HG03135 (cell line): ENCODE measurements around the gene GDF3.
"Not testable (repeated sequence)": the region's sequence is repeated elsewhere in the genome, so short reads cannot be mapped to it uniquely, and the experiment has no call there.

Experiments
- ATAC-seq: cut with Tn5 transposase; IDR thresholded peaks from one replicate; pipeline ENCODE4 v1.9.1; 2021; ENCODE audit warnings: mild to moderate bottlenecking, moderate library complexity; ENCODE audit not compliant: unreplicated experiment

The GDF3 gene

DNA sequence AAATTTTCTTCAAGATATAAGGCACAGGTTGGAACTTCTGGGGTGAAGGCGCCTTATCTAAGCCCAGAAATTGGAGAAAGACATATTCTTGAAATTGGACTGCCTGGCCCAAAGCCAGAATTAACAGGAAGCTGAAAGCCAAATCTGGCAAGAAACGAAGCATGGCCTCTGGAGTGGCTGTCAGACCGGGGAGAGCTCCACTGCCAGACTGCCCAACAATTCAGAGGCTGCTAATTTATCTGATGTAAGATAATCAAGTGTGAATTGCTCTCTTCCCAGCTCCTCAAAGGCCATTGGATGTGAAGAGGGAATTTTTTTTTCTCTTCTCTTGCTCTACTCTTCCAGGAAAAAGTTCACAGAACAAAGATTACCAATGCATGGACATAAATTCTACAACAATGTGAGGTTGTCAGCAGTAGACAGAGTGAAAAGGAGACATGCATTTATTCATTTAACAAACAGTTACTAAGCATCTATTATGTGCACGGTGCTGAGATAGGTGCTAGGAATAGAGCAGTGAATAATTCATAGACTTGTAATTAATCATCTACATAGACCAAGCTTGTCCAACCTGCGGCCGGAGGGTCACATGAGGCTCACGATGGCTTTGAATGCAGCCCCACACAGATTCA is at the start of gene GDF3:
Gene GDF3, minus strand, starts transcription at position 210 of the 632 bp plus-strand sequence. Its CDS starts 47 bp downstream, at position 163.
- ATAC-seq = no peak

DNA sequence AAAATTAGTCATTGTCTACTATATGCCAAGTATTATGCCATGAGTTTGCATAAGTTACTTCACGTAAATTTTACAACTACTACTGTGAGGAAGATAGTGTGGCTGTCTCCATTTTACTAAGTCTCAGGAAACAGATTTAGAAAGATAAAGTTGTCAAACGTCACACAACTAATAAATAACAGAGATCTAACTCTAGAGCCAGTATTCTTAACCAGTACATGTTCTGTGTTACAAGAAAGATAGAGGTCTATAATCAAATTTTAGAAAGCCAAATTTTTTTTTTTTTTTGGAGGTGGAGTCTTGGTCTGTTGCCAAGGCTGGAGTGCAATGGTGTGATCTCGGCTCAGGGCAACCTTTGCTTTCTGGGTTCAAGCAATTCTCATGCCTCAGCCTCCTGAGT is 37.4 kb upstream of the GDF3 start:
- ATAC-seq = no peak

DNA sequence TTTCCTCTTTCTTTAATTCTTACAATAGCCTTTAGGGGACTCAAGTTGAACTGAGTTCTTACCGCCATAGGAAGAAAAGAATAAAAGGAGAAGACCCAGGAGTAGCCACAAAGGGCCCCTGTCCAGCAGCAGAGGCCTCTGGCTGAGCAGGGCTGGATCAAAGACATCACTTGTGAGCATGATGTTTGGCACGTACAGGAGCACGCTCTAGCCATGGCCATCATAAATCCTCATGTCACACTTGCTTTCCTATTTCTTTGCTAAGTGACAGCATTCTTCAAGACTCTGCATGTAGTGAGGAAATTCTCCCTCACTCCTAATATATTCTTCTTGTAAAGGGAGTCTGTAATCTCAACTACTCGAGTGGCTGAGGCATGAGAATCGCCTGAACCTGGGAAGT is 35.9 kb upstream of the GDF3 start:
- no peak for ATAC-seq

DNA sequence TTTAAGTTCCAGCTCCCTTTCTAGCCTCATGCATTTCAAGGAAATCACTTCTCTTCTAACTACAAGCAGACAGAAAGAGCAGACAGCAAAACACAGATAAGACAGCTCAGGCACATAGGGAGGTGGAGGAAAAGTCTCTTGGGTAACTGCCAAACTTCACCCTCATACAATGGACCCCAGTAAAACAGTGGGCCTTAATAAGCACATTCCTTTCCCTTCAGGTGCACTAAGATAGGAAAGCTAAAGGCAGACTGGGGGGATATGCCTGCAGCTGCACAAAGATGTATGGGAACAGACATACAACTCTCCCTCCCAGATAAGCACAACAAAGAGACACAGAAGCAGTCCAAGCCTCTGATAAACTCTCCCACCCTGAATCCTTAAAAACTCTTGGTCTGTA is 35.4 kb upstream of the GDF3 start:
- not testable (repeated sequence) for ATAC-seq

DNA sequence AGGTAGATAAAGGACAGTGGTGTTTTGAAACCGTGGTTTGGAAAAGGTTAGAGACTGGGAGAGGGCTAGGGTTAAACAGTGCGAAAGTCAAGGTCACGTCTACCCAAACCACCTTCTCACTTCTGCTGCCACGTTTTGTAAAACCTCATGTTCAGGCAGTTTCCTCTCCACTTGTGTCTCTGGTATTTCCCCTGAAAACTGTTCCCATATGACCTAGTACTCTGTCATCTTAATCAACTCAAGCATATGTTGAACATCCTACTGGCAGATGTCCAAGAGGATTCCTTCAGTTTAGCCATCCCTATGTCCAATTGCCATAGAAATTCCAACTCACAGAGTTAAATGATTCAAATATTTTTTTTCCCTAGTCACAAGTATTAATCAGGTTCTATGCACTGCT is 34.2 kb upstream of the GDF3 start:
- ATAC-seq = no peak

DNA sequence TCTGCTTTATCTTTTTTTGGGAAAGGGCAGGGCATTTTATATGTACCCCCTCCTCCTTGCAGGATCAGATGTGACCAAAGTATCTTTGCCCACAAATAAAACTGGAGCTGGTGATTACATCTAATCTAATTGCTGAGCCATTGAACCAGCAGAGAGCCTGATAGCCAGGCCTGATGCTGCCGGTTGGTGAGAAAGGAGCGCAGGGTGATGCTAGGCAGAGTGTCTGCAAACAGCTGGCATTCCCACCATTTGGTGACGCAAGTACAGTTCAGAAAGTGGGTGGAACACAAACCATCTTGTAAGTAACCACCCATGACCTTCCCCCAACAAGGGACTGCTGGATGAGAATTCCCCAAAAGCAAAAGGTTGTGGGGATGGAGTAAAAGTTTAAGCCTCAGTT is 28.4 kb upstream of the GDF3 start:
- ATAC-seq = no peak

DNA sequence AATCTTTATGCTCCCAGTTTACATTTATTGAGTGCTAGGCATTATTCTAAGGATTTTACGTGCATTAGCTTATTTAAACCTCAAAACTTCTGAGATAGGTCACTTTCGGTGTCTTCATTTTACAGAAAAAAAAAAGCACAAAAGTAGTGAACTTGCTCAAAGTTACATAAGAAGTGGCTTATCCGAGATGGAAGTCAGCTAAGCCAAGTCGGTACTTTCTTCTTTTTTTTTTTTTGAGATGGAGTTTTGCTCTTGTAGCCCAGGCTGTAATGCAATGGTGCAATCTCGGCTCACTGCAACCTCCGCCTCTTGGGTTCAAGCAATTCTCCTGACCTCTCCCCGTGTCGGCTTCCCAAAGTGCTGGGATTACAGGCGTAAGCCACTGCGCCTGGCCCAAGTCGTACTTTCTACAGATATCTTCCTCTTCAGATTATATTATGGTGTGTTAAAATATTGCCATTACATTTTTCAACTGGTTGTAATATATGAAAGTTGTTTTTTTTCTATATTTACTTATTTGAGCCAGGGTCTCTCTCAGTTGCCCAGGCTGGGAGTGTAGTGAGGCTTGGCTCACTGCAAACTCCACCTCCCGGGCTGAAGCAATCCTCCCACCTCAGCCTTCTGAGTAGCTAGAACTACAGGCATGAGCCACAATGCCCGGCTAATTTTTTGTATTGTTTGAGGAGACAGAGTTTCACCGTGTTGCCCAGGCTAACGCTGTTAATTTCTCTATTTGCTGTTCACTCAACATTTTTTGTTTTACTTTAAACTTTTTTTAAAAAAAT is 24.6 kb upstream of the GDF3 start:
- no peak for ATAC-seq

DNA sequence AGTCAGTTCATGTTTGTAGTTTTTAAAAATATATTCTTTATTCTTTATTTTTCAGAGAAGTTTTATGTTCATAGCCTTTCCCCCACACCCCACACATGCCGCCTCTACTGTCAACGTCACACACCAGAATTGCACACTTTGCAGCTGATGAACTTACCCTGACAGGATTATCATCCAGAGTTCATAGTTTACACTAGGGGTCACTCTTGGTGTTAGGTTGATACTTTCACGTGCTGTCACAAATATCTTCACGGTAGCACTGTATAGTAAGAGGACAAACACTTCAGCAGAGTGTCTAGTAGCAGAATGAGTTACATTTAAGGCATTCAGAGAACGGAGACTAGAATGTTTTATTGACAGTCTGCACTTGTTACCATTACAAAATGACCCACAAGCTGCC is 20.8 kb upstream of the GDF3 start:
- ATAC-seq = no peak

DNA sequence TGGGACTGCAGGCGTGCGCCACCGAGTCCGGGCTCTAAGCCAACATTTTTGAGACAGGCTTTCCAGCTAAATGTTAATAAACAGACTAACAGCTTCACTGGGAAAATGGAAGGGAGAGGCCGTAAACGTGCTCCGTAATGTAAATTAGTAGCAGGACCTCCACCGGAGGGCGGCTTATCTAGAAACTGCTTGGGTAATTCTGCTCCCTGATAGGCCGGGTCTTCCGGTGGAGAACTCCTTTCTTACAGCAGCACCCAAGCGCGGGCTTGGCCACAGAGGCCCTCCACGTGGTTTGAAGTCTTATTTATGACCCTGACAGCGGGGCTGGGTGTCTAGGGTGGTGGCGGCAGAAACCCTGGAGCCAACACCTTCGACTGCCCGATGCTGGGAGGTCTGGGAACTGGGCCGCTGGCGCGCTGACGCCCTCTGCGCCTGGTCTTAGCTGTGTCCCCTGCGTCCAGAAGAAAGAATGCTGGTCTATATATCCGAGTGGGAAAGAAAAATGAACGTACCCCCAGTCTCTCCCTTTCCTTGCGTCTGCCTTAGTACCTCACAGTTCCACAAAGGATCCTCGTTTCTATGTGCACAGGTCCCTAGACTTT is 17.4 kb upstream of the GDF3 start:
- ATAC-seq = no peak

DNA sequence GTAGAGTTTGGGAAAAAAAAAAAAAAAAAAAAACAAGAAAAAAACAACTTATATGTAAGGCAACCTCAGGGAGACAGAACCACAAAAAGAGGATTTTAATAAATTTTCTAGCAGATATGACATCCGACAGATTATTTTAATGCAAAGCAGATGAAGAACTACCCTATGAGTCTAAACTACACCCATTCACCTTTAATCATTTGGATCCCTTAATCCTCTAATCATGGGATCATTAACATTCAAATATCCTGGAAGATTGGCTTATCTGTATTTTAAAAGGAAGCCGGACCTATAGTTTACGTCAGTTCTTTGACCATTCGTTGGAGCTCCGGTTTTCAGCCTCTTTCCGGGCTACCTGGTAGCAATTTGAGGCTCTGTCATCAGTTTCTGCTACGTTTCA is 15.6 kb upstream of the GDF3 start, which contains the start of gene DPPA3:
Gene DPPA3, plus strand, starts transcription at position 301 of the 400 bp plus-strand sequence. CDS start 138 bp downstream, outside the sequence.
- ATAC-seq = no peak

DNA sequence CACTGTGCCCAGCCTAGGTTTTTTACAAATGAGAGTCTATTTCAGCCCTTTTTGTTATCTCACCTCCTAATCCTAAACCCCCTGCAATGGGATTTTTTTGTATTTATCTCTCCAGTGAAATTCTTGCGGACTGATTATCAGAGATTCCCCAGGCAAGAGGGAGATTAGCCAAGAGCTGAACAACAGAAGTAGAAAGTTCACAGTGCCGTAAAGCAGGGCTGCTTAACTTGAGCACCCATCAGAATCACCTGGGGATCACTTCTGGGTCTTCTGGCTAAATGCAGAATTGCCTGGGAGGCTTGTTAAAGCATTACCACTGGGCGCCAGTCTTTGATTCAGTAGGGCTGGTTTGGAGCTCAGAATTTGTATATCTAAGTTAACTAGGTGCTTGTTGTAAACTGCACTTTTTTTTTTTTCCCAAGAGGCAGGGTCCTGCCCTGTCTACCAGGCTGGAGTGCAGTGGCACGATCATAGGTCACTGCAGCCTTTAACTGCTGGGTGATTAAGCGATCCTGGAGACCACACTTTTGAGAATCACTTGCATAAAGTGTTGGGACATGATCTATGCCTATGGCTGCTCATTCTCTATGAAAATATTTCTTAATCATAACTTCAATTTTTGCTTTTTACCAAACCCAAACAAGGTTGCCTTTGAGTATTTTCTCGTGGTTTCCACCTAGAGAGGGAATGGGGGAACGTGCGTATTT is 14.5 kb upstream of the GDF3 start:
- ATAC-seq = no peak

DNA sequence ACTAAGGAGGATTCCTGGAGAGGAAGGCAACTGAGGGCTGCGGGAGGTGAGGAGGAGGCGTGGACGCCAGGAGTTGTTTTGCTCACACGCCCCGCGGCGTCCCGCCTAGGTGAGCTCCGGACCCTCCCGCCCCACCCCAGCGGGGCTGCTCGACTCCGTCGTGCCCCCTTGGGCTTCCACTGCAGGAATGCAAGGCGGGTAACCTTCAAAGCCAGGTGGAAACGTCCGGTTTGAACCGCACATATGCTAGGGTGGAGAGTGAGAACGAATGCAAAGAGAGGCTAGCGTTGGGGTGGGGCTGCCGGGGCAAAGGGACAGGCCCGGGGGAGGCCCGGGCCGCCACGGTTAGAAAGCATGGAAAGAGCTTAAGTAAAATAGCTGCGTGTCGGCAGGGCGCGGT is 10.3 kb upstream of the GDF3 start:
- no peak for ATAC-seq

DNA sequence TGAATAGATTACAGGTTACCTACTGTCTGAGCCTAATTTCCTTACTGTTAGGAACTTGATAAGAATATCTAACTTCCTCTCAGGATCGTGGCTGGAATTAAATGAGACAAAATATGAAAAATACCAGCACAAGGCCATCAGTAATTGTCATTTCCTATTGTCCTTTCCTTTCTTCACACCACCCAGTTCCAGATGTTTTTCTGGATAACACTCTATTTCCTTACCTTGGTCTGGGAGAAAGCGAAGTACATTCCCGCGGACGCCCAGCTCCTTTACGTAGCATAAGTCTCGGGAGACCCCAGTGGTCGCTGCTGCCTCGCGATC is 376 bp downstream of the GDF3 start:
- no peak for ATAC-seq

DNA sequence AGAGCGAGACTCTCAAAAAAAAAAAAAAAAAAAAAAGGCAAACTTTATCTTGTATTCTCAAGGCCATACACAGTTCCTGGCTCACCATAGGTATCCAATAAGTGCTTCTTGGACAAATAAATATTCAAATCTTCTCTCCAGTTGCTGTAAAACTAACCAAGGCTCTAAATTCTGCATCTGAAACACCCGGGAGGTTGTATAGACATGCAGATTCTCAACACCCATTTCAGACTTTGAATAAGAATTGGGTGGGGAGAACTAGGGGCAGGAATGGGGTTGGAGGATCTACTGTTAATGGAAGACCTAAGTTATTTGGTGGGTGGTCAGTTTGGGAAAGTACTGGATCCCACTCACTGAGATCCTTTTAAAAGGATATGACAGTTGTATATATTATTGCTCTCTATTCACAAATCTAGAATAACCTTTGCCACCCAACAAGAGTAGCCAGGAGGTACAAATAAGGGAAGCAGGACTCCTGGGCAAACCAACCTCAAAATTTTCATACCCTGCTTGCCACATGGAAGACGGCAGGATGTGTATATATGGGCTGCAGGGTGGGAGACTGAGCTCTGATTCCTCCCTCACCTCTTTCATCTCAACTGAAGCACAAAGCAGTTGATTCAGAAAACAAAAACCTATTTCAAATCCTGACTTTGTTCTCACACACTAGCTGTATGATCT is 879 bp downstream of the GDF3 start:
- ATAC-seq = no peak

DNA sequence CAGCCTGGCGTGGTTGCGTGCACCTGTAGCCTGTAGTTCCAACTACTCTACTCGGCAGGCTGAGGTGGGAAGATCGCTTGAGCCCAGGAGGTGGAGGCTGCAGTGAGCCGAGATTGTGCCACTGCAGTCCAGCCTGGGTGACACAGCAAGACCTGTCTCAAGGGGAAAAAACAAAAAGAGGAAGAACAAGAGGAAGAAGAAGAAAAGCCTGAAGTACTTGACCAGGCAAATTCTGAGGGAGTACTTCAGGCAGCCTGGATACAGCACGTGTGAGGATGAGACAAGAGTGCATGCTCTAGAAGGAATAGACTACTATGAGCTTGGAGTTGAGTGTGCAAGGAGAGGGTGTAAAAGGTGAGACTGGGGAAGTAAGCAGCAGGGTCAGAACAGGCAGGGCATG is 1.8 kb downstream of the GDF3 start:
- ATAC-seq = no peak

DNA sequence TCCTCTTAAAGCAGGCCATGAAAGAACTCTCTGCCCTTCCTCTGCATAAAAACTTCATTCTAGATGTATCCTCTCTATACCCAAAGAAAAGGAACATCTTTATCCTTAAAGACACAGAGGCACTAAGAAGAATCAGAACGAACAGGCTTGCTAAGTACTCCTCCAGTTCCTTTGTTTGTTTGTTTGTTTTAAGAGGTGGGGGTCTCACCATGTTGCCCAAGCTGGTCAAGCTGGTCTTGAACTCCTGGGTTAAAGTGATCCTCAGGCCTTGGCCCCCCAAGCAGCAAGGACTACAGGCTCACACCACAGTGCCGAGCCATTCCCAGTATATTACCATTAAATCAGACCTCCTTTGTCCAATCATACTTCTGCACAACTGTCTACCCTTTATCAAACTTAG is 14.0 kb downstream of the GDF3 start:
- no peak for ATAC-seq

DNA sequence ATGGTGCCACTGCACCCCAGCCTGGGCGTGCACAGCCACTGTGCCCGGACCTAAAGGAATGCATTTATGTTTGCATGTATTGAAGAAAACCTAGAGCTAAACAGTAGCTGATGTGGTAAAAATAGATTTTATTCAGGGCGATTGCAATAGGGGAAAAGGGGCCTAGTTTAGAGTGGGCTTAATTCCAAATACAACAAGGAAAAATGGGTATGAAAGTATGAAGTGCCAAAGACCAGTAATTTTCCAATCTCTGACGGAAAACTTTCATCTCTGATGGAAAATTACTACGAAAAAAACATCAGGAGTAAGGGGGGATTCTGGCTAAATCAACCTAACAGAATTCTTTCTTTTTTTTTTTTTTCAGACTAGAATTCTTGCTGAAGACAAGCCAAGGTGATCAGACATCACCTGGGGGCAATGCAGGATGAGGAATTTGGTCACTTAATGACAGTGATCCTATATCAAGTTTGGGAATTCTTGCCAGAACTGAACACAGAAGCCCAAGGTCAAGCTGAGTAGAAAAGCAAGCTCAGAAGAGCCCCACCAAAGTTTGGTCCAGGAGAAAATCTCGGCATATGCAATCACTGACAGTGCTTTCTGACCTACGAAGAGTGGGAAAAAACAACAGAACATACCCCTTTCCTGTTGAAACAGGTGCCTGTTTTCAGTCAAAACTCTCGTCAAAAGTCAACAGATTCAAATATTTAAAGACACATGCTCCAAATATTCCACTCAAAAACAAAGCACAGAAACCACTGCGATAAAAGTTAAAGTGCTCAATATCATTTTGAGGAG is 16.1 kb downstream of the GDF3 start:
- no peak for ATAC-seq

DNA sequence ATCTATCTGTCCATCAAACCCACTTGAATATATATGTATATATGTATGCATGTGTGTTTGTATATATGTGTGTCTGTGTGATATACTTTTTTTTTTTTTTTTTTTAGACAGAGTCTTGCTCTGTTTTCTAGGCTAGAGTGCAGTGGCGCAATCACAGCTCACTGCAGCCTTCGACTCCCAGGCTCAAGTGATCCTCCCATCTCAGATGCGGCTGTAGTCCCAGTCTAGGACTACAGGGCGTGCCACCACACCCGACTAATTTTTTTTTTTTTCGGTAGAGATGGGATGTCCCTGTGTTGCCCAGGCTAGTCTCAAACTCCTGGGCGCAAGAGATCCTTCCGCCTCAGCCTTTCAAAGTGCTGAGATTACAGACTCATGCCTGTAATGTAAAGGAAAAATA is 16.8 kb downstream of the GDF3 start:
- ATAC-seq = no peak

DNA sequence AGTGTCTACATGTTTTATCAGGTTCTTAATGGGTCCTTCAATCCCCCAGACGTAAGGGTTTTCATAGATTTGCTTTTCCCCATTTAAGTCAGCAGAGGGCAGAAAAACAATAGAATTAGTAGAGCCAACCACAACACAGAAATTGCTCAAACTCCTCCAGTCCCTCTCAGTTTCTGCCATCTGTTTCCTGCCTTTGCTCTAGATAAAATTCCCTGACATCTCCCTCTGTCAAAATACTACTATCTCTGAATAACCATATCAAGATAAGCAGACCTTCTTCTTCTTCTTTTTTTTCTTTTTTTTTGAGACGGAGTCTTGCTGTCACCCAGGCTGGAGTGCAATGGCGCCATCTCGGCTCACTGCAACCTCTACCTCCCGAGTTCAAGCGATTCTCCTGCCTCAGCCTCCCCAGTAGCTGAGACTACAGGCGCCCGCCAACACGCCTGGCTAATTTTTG is 18.1 kb downstream of the GDF3 start:
- ATAC-seq = not testable (repeated sequence)

DNA sequence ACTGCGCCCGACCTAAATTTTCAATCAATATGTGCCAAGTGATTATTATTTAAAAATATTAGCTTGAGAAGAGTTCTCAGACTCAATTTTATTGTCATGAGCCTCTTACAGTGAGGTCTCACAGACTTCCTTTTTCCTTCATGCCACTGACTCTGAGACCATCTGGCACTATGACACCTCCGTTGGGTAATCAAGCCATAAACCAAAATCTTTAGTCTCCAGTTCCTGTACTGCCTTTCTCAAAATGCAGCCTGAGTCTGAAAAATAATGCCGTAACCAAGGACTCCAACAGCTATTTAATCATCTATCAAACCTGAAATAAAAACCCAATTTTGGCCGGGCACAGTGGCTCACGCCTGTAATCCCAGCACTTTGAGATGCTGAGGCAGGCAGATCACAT is 20.1 kb downstream of the GDF3 start:
- not testable (repeated sequence) for ATAC-seq
